DMS79 treated with DMSO at 0.1 percent for 48 hours (cell line): ENCODE data around the gene ERP27.

ENCODE experiments used
- DNase-seq: peaks from one replicate; lab custom pipeline; 2025; lab: John Stamatoyannopoulos, UW

Gene ERP27

DNA sequence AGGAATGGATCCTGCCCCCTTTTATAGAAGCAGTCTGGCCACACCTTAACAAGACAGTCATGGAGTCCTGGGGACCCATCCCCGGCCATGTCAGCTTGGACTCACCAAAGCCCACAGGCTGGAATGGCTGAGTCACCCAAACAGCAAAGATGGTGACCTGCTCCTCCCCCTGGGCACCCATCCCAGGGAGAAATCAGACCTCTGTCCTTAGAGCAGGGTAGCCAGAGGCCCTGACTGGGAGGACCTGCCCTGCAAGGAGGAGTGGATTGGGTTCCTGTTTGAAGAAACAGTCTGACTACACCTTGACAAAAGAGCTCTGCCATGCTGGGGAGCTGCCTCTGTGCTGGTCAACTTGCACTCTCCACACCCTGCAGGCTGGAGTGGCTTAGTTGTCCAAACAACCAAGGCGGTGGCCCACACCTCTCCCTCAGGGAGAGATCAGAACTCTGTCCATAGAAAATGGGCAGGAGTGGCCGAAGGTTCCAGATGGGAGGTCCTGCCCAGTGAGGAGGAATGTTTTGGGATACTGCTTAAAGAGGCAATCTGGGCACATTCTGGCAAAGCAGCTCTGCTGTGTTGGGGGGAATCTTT lies 69.3 kb downstream of the ERP27 start:
- DNase-seq = no peak
